ENCODE data around the gene ANGPTL3.
"Not testable (repeated sequence)": the region's sequence is repeated elsewhere in the genome, so short reads cannot be mapped to it uniquely, and the experiment has no call there.

Gene ANGPTL3

GRCh38 chr1:62597281-62597680 lies at the start of gene ANGPTL3:
Gene ANGPTL3 (plus strand): TSS chr1:62597520. CDS start chr1:62597567, 47 bp downstream.
- no peak for DNase-seq (ENCODE audit: low read depth)

- DNase-seq (ENCODE audit: low read depth) = no peak
Observed at GRCh38 chr1:62561306-62561705, 36.0 kb upstream of the ANGPTL3 start.

- not testable (repeated sequence) for DNase-seq (ENCODE audit: low read depth)
Observed at GRCh38 chr1:62567182-62567581, 30.1 kb upstream of the ANGPTL3 start.

- DNase-seq (ENCODE audit: low read depth) = not testable (repeated sequence)
Observed at GRCh38 chr1:62567926-62568325, 29.4 kb upstream of the ANGPTL3 start.

- not testable (repeated sequence) for DNase-seq (ENCODE audit: low read depth)
Observed at GRCh38 chr1:62571517-62571916, 25.8 kb upstream of the ANGPTL3 start.

GRCh38 chr1:62572476-62572875 lies 24.8 kb upstream of the ANGPTL3 start:
- no peak for DNase-seq (ENCODE audit: low read depth)

- no peak for DNase-seq (ENCODE audit: low read depth)
Observed at GRCh38 chr1:62573675-62574074, 23.6 kb upstream of the ANGPTL3 start.

- DNase-seq (ENCODE audit: low read depth) = no peak
Observed at GRCh38 chr1:62585469-62586155, 11.7 kb upstream of the ANGPTL3 start.

- no peak for DNase-seq (ENCODE audit: low read depth)
Observed at GRCh38 chr1:62588000-62588399, 9.3 kb upstream of the ANGPTL3 start.

- DNase-seq (ENCODE audit: low read depth) = no peak
Observed at GRCh38 chr1:62589321-62589720, 8.0 kb upstream of the ANGPTL3 start.

GRCh38 chr1:62590255-62590969 lies 6.9 kb upstream of the ANGPTL3 start:
- no peak for DNase-seq (ENCODE audit: low read depth)

GRCh38 chr1:62590970-62591368 lies 6.4 kb upstream of the ANGPTL3 start:
- no peak for DNase-seq (ENCODE audit: low read depth)

- DNase-seq (ENCODE audit: low read depth) = no peak
Observed at GRCh38 chr1:62593825-62594394, 3.4 kb upstream of the ANGPTL3 start.

- no peak for DNase-seq (ENCODE audit: low read depth)
Observed at GRCh38 chr1:62595647-62596046, 1.7 kb upstream of the ANGPTL3 start.

GRCh38 chr1:62599044-62599443 lies 1.7 kb downstream of the ANGPTL3 start:
- DNase-seq (ENCODE audit: low read depth) = no peak

- DNase-seq (ENCODE audit: low read depth) = no peak
Observed at GRCh38 chr1:62601457-62601856, 4.1 kb downstream of the ANGPTL3 start.

- no peak for DNase-seq (ENCODE audit: low read depth)
Observed at GRCh38 chr1:62608905-62609304, 11.6 kb downstream of the ANGPTL3 start.

- not testable (repeated sequence) for DNase-seq (ENCODE audit: low read depth)
Observed at GRCh38 chr1:62610588-62610987, 13.3 kb downstream of the ANGPTL3 start.

- DNase-seq (ENCODE audit: low read depth) = no peak
Observed at GRCh38 chr1:62612770-62613169, 15.4 kb downstream of the ANGPTL3 start.

- no peak for DNase-seq (ENCODE audit: low read depth)
Observed at GRCh38 chr1:62613325-62613727, 16.0 kb downstream of the ANGPTL3 start.

- no peak for DNase-seq (ENCODE audit: low read depth)
Observed at GRCh38 chr1:62613890-62614289, 16.6 kb downstream of the ANGPTL3 start.

GRCh38 chr1:62621907-62622306 lies 24.6 kb downstream of the ANGPTL3 start:
- DNase-seq (ENCODE audit: low read depth) = no peak

- DNase-seq (ENCODE audit: low read depth) = no peak
Observed at GRCh38 chr1:62625415-62625814, 28.1 kb downstream of the ANGPTL3 start.

Data from activated gamma-delta T cell treated with anti-CD3 and anti-CD28 coated beads, Interleukin-2, amount 50 U/mL, for 16 hours (primary cell).